RWPE2 (cell line): Measurements from ENCODE around the gene CYP4F12.

Source experiments
- ATAC-seq: fragments of 200-7000 bp; cut with Tn5 transposase; 3 replicates; pipeline ENCODE4 v1.9.1; 2021; ENCODE audit warnings: low read depth
- DNase-seq: peaks from one replicate; pipeline ENCODE4 v3.0.0-alpha.2; 2020; ENCODE audit warnings: low spot score
- H3K27ac ChIP-seq: fragments of 450-650 bp; 2 replicates; pipeline ENCODE4 v1.5.1; 2017; ENCODE audit warnings: mild to moderate bottlenecking; ENCODE audit not compliant: poor library complexity, severe bottlenecking
- H3K27me3 ChIP-seq: fragments of 250-450 bp; sonication (Bioruptor Pico); 2 replicates; pipeline ENCODE4 v1.5.1; 2021; ENCODE audit warnings: mild to moderate bottlenecking, moderate library complexity; ENCODE audit not compliant: insufficient read depth, poor library complexity, severe bottlenecking
- H3K36me3 ChIP-seq: fragments of 250-450 bp; sonication (Bioruptor Pico); 2 replicates; pipeline ENCODE4 v1.5.1; 2020; ENCODE audit warnings: low read depth, mild to moderate bottlenecking, moderate library complexity
- H3K4me1 ChIP-seq: fragments of 250-450 bp; sonication (Bioruptor Pico); 2 replicates; pipeline ENCODE4 v1.5.1; 2021; ENCODE audit warnings: mild to moderate bottlenecking, moderate library complexity; ENCODE audit not compliant: insufficient read depth, poor library complexity, severe bottlenecking
- H3K4me3 ChIP-seq: fragments of 250-450 bp; sonication (Bioruptor Pico); 2 replicates; pipeline ENCODE4 v1.5.1; 2021; ENCODE audit warnings: mild to moderate bottlenecking, moderate library complexity; ENCODE audit not compliant: severe bottlenecking
- H3K9me3 ChIP-seq: fragments of 250-450 bp; sonication (Bioruptor Pico); 2 replicates; pipeline ENCODE4 v1.5.1; 2021; ENCODE audit warnings: mild to moderate bottlenecking, moderate library complexity; ENCODE audit not compliant: severe bottlenecking
- TF ChIP-seq, protein P1 (sequence below): fragments of 450-650 bp; IDR thresholded peaks from one replicate; pipeline ENCODE4 v1.5.1; 2017; ENCODE audit warnings: mild to moderate bottlenecking, moderate library complexity; ENCODE audit not compliant: poor library complexity, severe bottlenecking

The CYP4F12 gene

DNA sequence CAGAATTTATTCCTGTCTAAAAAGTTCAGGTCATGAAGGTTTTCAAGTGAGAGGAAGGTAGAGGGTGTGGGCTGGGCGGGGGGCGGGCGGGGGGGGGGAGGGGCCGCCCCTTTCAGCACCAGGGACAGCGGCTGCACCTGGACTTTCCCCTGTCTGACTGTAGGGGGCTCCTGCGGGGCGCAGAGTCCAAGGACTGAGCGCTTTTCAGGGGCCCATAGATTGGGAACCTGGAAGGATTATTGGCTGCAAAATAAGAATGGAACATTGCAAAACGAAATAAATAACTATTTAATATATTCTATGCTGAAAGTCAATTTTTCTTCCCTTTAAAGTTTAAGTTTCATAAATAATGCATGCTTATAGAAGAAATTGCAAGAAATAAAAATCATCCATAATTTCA, 41.1 kb upstream of the CYP4F12 start:
- TF ChIP-seq, protein P1, sequence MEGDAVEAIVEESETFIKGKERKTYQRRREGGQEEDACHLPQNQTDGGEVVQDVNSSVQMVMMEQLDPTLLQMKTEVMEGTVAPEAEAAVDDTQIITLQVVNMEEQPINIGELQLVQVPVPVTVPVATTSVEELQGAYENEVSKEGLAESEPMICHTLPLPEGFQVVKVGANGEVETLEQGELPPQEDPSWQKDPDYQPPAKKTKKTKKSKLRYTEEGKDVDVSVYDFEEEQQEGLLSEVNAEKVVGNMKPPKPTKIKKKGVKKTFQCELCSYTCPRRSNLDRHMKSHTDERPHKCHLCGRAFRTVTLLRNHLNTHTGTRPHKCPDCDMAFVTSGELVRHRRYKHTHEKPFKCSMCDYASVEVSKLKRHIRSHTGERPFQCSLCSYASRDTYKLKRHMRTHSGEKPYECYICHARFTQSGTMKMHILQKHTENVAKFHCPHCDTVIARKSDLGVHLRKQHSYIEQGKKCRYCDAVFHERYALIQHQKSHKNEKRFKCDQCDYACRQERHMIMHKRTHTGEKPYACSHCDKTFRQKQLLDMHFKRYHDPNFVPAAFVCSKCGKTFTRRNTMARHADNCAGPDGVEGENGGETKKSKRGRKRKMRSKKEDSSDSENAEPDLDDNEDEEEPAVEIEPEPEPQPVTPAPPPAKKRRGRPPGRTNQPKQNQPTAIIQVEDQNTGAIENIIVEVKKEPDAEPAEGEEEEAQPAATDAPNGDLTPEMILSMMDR = peak; percentile 69
- Histone ChIP-seq H3K4me3 (no peak overlapping the region), H3K9me3 (no peaks in the 10 kb centered on the region), H3K27me3 (no peaks in the 10 kb centered on the region), H3K36me3 (no peaks in the 10 kb centered on the region), H3K4me1 (no peaks in the 10 kb centered on the region), H3K27ac (no peak overlapping the region)
- DNase-seq (no peak), ATAC-seq (peak; percentile 46; the same call in 2 of the 3 replicates)

DNA sequence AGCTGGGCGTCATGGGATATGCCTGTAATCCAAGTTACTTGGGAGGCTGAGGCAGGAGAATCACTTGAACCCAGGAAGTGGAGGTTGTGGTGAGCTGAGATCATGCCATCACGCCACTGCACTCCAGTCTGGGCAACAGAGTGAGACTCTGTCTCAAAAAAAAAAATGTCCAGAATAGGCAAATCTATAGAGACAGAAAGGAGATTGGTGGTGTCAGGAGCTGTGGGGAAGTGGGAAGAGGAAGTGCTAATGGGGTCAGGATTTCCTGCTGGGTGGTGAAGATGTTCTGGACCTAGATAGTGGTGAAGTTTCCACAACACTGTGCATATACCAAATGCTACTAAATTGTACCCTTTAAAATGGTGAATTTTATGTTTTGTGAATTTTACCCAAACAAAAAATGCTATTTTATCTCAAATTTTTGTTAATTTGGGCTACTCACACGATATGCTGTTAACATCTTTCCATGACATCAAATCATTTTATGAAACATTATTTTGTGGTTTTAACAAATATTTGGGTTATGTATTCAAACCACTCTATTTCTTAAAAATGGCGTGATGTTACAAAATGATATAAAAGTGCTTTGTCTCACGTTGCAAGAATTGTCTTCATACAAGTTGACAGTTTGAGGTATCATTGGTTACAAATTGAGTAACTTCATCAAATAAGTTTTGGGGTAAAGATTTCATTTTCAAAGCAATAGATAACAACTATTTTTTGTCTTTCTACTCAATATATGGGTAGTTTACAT, 39.6 kb upstream of the CYP4F12 start:
- ATAC-seq (no peak), DNase-seq (no peak)
- Histone ChIP-seq H3K27me3 (no peaks in the 10 kb centered on the region), H3K9me3 (no peaks in the 10 kb centered on the region), H3K36me3 (no peaks in the 10 kb centered on the region), H3K27ac (no peak overlapping the region), H3K4me1 (no peaks in the 10 kb centered on the region), H3K4me3 (no peak overlapping the region)
- TF ChIP-seq, protein P1 = no peak

DNA sequence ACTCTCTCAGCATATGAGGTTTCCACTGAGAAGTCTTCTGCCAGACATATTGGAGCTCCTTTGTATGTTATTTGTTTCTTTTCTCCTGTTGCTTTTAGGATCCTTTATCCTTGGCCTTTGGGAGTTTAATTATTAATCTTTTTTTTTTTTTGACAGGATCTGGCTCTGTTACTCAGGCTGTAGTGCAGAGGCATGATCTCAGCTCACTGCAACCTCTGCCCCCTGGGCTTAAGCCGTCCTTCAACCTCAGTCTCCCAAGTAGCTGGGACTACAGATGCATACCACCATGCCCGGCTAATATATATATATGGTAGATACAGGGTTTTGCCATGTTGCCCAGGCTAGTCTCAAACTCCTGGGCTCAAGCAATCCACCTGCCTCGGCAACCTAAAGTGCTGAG, 38.8 kb upstream of the CYP4F12 start:
- no peaks in the 10 kb centered on the region for H3K4me1 ChIP-seq
- no peak overlapping the region for H3K4me3 ChIP-seq
- H3K36me3 ChIP-seq = no peaks in the 10 kb centered on the region
- H3K9me3 ChIP-seq = no peaks in the 10 kb centered on the region
- ATAC-seq (no peak), DNase-seq (no peak)
- H3K27me3 ChIP-seq = no peaks in the 10 kb centered on the region
- TF ChIP-seq, protein P1 = no peak
- no peak overlapping the region for H3K27ac ChIP-seq

DNA sequence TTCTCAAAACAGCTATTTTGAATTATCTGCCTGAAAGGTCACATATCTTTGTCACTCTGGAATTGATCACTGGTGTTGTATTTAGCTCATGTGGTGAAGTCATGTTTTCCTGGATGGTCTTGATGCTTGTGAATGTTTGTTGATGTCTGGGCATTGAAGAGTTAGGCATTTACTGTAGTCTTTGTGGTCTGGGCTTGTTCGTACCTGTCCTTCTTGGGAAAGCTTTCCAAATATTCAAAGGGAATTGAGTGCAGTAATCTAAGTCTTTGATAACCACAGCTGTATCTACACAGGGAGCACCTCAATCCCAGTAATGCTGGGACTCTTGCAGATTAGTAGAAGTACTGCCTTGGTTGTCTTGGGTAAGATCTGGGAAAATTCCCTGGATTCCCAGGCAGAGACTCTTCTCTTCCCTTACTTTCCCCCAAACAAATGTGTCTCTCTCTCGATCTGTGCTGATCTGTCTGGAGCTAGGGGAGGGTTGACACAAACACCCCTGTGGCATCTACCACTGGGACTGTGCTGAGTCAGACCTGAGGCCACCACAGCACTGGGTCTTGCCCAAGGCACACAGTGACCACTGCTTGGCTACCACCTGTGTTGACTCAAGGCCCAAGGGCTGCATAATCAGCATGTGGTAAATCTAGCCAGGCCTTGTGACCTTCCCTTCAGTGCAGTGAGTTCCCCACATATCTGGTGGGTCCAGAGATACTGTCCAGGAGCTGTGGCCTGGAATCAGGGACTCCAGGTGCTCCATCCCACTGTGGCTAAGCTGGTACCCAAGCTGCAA, 37.7 kb upstream of the CYP4F12 start:
- Histone ChIP-seq H3K9me3 (no peaks in the 10 kb centered on the region), H3K27ac (no peak overlapping the region), H3K36me3 (no peaks in the 10 kb centered on the region), H3K4me3 (no peak overlapping the region), H3K4me1 (peaks cover under 1% of the 10 kb centered on the region), H3K27me3 (no peaks in the 10 kb centered on the region)
- ATAC-seq (no peak), DNase-seq (no peak)
- TF ChIP-seq, protein P1 = no peak
